ENCODE data around the gene SLC17A7.

The SLC17A7 gene

GRCh38 chr19:49427855-49428546 lies 13.3 kb downstream of the SLC17A7 start:
- no peaks in the 10 kb centered on the region for H3K4me1 ChIP-seq (ENCODE audit: control insufficient read depth, insufficient read depth, low read length)
- H3K4me3 ChIP-seq (ENCODE audit: low read depth, low read length): peak overlapping the region; percentile 11; the same call in 1 of the 2 replicates
- no peaks in the 10 kb centered on the region for H3K36me3 ChIP-seq (ENCODE audit: control insufficient read depth in 2 of 2, insufficient read depth in 1 of 2, low read length in 2 of 2)
- no peak overlapping the region for H3K27ac ChIP-seq (ENCODE audit: extremely low read depth, low read depth, low read length)
- ChIA-PET POLR2A (interaction anchor here (0.8 to 1.9 kb wide), 2 partner anchors 9 to 24 kb away, joined by 3 to 5 read pairs; partner anchors contain the start of gene PIH1D1), CTCF (interaction anchor here (0.6 to 1.4 kb wide), 3 partner anchors 13 to 201 kb away, joined by 3 to 4 read pairs (median 4); no protein-coding TSS in a partner anchor)
- no peaks in the 10 kb centered on the region for H3K9me3 ChIP-seq (ENCODE audit: control insufficient read depth, insufficient read depth, low read depth, low read length)
- TF ChIP-seq ZNF426 (tag by site-specific recombination; IDR thresholded peaks at IDR 0.05): no peak
- TF ChIP-seq, protein P1, sequence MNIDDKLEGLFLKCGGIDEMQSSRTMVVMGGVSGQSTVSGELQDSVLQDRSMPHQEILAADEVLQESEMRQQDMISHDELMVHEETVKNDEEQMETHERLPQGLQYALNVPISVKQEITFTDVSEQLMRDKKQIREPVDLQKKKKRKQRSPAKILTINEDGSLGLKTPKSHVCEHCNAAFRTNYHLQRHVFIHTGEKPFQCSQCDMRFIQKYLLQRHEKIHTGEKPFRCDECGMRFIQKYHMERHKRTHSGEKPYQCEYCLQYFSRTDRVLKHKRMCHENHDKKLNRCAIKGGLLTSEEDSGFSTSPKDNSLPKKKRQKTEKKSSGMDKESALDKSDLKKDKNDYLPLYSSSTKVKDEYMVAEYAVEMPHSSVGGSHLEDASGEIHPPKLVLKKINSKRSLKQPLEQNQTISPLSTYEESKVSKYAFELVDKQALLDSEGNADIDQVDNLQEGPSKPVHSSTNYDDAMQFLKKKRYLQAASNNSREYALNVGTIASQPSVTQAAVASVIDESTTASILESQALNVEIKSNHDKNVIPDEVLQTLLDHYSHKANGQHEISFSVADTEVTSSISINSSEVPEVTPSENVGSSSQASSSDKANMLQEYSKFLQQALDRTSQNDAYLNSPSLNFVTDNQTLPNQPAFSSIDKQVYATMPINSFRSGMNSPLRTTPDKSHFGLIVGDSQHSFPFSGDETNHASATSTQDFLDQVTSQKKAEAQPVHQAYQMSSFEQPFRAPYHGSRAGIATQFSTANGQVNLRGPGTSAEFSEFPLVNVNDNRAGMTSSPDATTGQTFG (tag by site-specific recombination; IDR thresholded peaks at IDR 0.05; ENCODE audit: borderline replicate concordance): no peak
- no peak; the same call in 1 of the 2 replicates for TF ChIP-seq ZNF10 (tag by site-specific recombination; IDR thresholded peaks at IDR 0.05)
- TF ChIP-seq SP2 (tag by site-specific recombination; IDR thresholded peaks at IDR 0.05): peak; percentile 45
- no peak for TF ChIP-seq TSHZ1 (tag by site-specific recombination; IDR thresholded peaks at IDR 0.05; ENCODE audit: borderline replicate concordance)
- TF ChIP-seq ZNF140 (tag by site-specific recombination; IDR thresholded peaks at IDR 0.05): no peak
- peak; percentile 60 for TF ChIP-seq ZNF341 (tag by site-specific recombination; IDR thresholded peaks at IDR 0.05; ENCODE audit: low read depth)
- TF ChIP-seq ZNF677 (tag by site-specific recombination; IDR thresholded peaks at IDR 0.05): peak; percentile 100
- TF ChIP-seq SP3 (tag by site-specific recombination; IDR thresholded peaks at IDR 0.05): peak; percentile 58
- TF ChIP-seq ZNF274 (IDR thresholded peaks at IDR 0.05; ENCODE audit: low read length): no peak
- no peak for TF ChIP-seq ZNF274 (tag by site-specific recombination; IDR thresholded peaks at IDR 0.05; ENCODE audit: borderline replicate concordance)
- TF ChIP-seq ZSCAN18 (tag by site-specific recombination; IDR thresholded peaks at IDR 0.05): no peak
- TF ChIP-seq ZBTB21 (tag by site-specific recombination; IDR thresholded peaks at IDR 0.05): no peak
- no peak for TF ChIP-seq FEZF1 (tag by site-specific recombination; IDR thresholded peaks at IDR 0.05)
- TF ChIP-seq, protein P2, sequence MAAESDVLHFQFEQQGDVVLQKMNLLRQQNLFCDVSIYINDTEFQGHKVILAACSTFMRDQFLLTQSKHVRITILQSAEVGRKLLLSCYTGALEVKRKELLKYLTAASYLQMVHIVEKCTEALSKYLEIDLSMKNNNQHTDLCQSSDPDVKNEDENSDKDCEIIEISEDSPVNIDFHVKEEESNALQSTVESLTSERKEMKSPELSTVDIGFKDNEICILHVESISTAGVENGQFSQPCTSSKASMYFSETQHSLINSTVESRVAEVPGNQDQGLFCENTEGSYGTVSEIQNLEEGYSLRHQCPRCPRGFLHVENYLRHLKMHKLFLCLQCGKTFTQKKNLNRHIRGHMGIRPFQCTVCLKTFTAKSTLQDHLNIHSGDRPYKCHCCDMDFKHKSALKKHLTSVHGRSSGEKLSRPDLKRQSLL (tag by site-specific recombination; IDR thresholded peaks at IDR 0.05): no peak
- TF ChIP-seq ZNF157 (tag by site-specific recombination; IDR thresholded peaks at IDR 0.05): 0 out of 2 replicates have a peak, but pooled peaks have one; percentile 9
- peak; percentile 38 for TF ChIP-seq ZBTB26 (tag by site-specific recombination; optimal IDR thresholded peaks at IDR 0.05)
- TF ChIP-seq ZNF571 (tag by site-specific recombination; IDR thresholded peaks at IDR 0.05): no peak
- no peak for TF ChIP-seq ZBTB7A (tag by site-specific recombination; IDR thresholded peaks at IDR 0.05; ENCODE audit: low read depth)
- TF ChIP-seq SP7 (tag by site-specific recombination; IDR thresholded peaks at IDR 0.05): peak; percentile 15; the same call in 1 of the 2 replicates
- TF ChIP-seq KLF9 (tag by site-specific recombination; IDR thresholded peaks at IDR 0.05; ENCODE audit: low read depth): peak; percentile 24
- no peak for TF ChIP-seq ZNF510 (tag by site-specific recombination; IDR thresholded peaks at IDR 0.05; ENCODE audit: insufficient replicate concordance)
- TF ChIP-seq, protein P3, sequence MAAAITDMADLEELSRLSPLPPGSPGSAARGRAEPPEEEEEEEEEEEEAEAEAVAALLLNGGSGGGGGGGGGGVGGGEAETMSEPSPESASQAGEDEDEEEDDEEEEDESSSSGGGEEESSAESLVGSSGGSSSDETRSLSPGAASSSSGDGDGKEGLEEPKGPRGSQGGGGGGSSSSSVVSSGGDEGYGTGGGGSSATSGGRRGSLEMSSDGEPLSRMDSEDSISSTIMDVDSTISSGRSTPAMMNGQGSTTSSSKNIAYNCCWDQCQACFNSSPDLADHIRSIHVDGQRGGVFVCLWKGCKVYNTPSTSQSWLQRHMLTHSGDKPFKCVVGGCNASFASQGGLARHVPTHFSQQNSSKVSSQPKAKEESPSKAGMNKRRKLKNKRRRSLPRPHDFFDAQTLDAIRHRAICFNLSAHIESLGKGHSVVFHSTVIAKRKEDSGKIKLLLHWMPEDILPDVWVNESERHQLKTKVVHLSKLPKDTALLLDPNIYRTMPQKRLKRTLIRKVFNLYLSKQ (tag by site-specific recombination; IDR thresholded peaks at IDR 0.05; ENCODE audit: borderline replicate concordance): no peak
- no peak for TF ChIP-seq ZNF19 (tag by site-specific recombination; IDR thresholded peaks at IDR 0.05; ENCODE audit: low read depth)

Measured in HEK293 (cell line).